Lung (tissue), 12 donors: ENCODE data around the gene DKK3. TPM values are rescaled to one million over a fixed set of nuclear protein-coding genes. Genes with fewer than 3 reads are reported as not detected.

Experiments used
- ATAC-seq: fragments of 200-7000 bp; cut with Tn5 transposase; one replicate; pipeline ENCODE4 v1.9.1; 2020; ENCODE audit warnings: moderate number of reproducible peaks; ENCODE audit not compliant: insufficient read depth, low FRiP score
- DNase-seq, 3 donors: peaks; one replicate each; pipeline ENCODE4 v3.0.0-alpha.2; 2013 to 2017
- H3K27ac ChIP-seq, 2 donors: one replicate each; pipeline ENCODE4 v1.5.1; 2013; ENCODE audit warnings: mild to moderate bottlenecking in 2 of 2, moderate library complexity in 2 of 2, control low read depth in 1 of 2, inconsistent platforms in 1 of 2, low read depth in 1 of 2, low read length in 1 of 2
- H3K27me3 ChIP-seq, 3 donors: one replicate each; pipeline ENCODE4 v1.5.1; 2013; ENCODE audit warnings: low read length in 2 of 3; ENCODE audit not compliant: control insufficient read depth in 3 of 3, insufficient read depth in 3 of 3
- H3K36me3 ChIP-seq, 4 donors: one replicate each; pipeline ENCODE4 v1.5.1; 2013; ENCODE audit warnings: low read length in 4 of 4, mild to moderate bottlenecking in 1 of 4, moderate library complexity in 1 of 4; ENCODE audit not compliant: control insufficient read depth in 4 of 4, insufficient read depth in 4 of 4
- H3K4me1 ChIP-seq, 5 donors: one replicate each; pipeline ENCODE4 v1.5.1; 2013; ENCODE audit warnings: low read length in 5 of 5, mild to moderate bottlenecking in 2 of 5, moderate library complexity in 1 of 5; ENCODE audit not compliant: control insufficient read depth in 5 of 5, insufficient read depth in 5 of 5
- H3K4me3 ChIP-seq: one replicate; pipeline ENCODE4 v1.5.1; 2013; ENCODE audit warnings: mild to moderate bottlenecking, control low read depth, moderate library complexity
- H3K9ac ChIP-seq, 2 donors: one replicate each; pipeline ENCODE4 v1.5.1; 2013; ENCODE audit warnings: low read length in 2 of 2, control low read depth in 1 of 2; ENCODE audit not compliant: insufficient read depth in 1 of 2
- H3K9me3 ChIP-seq, 4 donors: one replicate each; pipeline ENCODE4 v1.5.1; 2013; ENCODE audit warnings: low read length in 3 of 4, mild to moderate bottlenecking in 1 of 4, moderate library complexity in 1 of 4; ENCODE audit not compliant: control insufficient read depth in 4 of 4, insufficient read depth in 3 of 4
- CTCF ChIP-seq: IDR thresholded peaks from 2 replicates; pipeline ENCODE4 v1.5.1; 2012; ENCODE audit warnings: mild to moderate bottlenecking; ENCODE audit errors: control extremely low read depth, extremely low read depth
- WGBS, 2 donors: extraction: QIAGEN DNeasy Blood & Tissue Kit; methylation state at CpG; one replicate each; pipeline ENCODE4 v1.1.7; 2013; 5-methylcytosine and 5-hydroxymethylcytosine counted together
- polyA plus RNA-seq, 2 donors: library from polyadenylated mRNA; stranded (reverse); fragments of 200-250 nt; gene quantifications; one replicate each; pipeline ENCODE4 v1.2.1, GENCODE V29; 2013
- total RNA-seq, 2 donors: library from RNA; depleted of rRNA in 1 of 2; stranded (reverse); fragments of >200 nt in 1 of 2; gene quantifications; one replicate each; pipeline ENCODE4 v1.2.1, GENCODE V29; 2014 to 2021
- donor health status: control.
- donor health status: control.
- donor health status: Bipolar disorder and iron deficiency.
- donor health status: healthy.
- donor health status: DM: yes; HTN: yes; CAD: no.

DKK3 gene
- total and polyA plus RNA-seq, 4 donors, result 45.3 to 121 (median 94.5) TPM

GRCh38 chr11:11959601-11960000, 48.8 kb downstream of the DKK3 start:
- Histone ChIP-seq H3K27ac (no peak overlapping the region), H3K9ac (no peak overlapping the region), H3K4me3 (no peak overlapping the region), H3K27me3 (no peaks in the 10 kb centered on the region), H3K9me3 (peaks cover 0 to 3% (median 2%) of the 10 kb centered on the region in 4 donors), H3K36me3 (peaks cover 7 to 39% (median 16%) of the 10 kb centered on the region in 4 donors), H3K4me1 (peaks cover 0 to 5% (median 2%) of the 10 kb centered on the region in 5 donors)
- TF ChIP-seq CTCF, result no peak
- ATAC-seq, result no peak
- no peak for DNase-seq

- ATAC-seq, result no peak
- WGBS, 2 donors, result 86 to 90% methylated on average over 11 of the region's 11 CpGs
These were observed 49.8 kb downstream of the DKK3 start for GRCh38 chr11:11958403-11959231.

GRCh38 chr11:11956006-11956405, 52.4 kb downstream of the DKK3 start:
- H3K27ac ChIP-seq, result no peak overlapping the region
- ATAC-seq, result no peak
- no peak for DNase-seq
- peaks cover 0 to 2% (median 0%) of the 10 kb centered on the region in 5 donors for H3K4me1 ChIP-seq
- H3K4me3 ChIP-seq, result no peak overlapping the region
- no peaks in the 10 kb centered on the region for H3K27me3 ChIP-seq
- H3K9me3 ChIP-seq, result no peaks in the 10 kb centered on the region
- 96 to 97% methylated on average over 5 of the region's 5 CpGs for WGBS, 2 donors
- peaks cover 8 to 54% (median 30%) of the 10 kb centered on the region in 4 donors for H3K36me3 ChIP-seq
- TF ChIP-seq CTCF, result no peak
- H3K9ac ChIP-seq, result no peak overlapping the region

More at GRCh38 chr11:11958403-11959231, 49.8 kb downstream of the DKK3 start:
- no peaks in the 10 kb centered on the region for H3K27me3 ChIP-seq
- no peak overlapping the region for H3K27ac ChIP-seq
- no peak for DNase-seq
- H3K9me3 ChIP-seq, result peaks cover 0 to 3% (median 2%) of the 10 kb centered on the region in 4 donors
- H3K4me3 ChIP-seq, result no peak overlapping the region
- peaks cover 0 to 5% (median 0%) of the 10 kb centered on the region in 5 donors for H3K4me1 ChIP-seq
- H3K9ac ChIP-seq, result no peak overlapping the region
- peaks cover 8 to 37% (median 18%) of the 10 kb centered on the region in 4 donors for H3K36me3 ChIP-seq
- TF ChIP-seq CTCF, result no peak
